Epidermal melanocyte (primary cell): ENCODE measurements around the gene RCOR2.
"Not testable (repeated sequence)": the region's sequence is repeated elsewhere in the genome, so short reads cannot be mapped to it uniquely, and the experiment has no call there.

ENCODE experiments used
- DNase-seq: peaks from one replicate; pipeline ENCODE4 v3.0.0; 2011; ENCODE audit warnings: low spot score; ENCODE audit not compliant: insufficient read length

The RCOR2 gene

GRCh38 chr11:63879598-63880402 lies 37.2 kb downstream of the RCOR2 start:
- peak; percentile 7 for DNase-seq

GRCh38 chr11:63877658-63878241 lies 39.2 kb downstream of the RCOR2 start:
- DNase-seq: no peak

GRCh38 chr11:63876616-63877015 lies 40.3 kb downstream of the RCOR2 start:
- peak; percentile 11 for DNase-seq

GRCh38 chr11:63875506-63876065 lies 41.4 kb downstream of the RCOR2 start:
- no peak for DNase-seq

GRCh38 chr11:63874511-63874910 lies 42.5 kb downstream of the RCOR2 start:
- no peak for DNase-seq

GRCh38 chr11:63873311-63873710 lies 43.7 kb downstream of the RCOR2 start:
- peak; percentile 62 for DNase-seq

GRCh38 chr11:63872800-63873197 lies 44.2 kb downstream of the RCOR2 start:
- no peak for DNase-seq

GRCh38 chr11:63871962-63872799 lies 44.8 kb downstream of the RCOR2 start:
- peak; percentile 73 for DNase-seq

GRCh38 chr11:63870351-63871140 lies 46.4 kb downstream of the RCOR2 start:
- no peak for DNase-seq

GRCh38 chr11:63869683-63870082 lies 47.3 kb downstream of the RCOR2 start:
- no peak for DNase-seq

- DNase-seq: no peak
These were observed 47.8 kb downstream of the RCOR2 start for GRCh38 chr11:63869171-63869591.

GRCh38 chr11:63868399-63869064 lies 48.4 kb downstream of the RCOR2 start:
- no peak for DNase-seq

- no peak for DNase-seq
These were observed 49.5 kb downstream of the RCOR2 start for GRCh38 chr11:63867511-63867910.

GRCh38 chr11:63866211-63866610 lies 50.8 kb downstream of the RCOR2 start:
- no peak for DNase-seq

GRCh38 chr11:63863620-63864019 lies 53.3 kb downstream of the RCOR2 start:
- DNase-seq: not testable (repeated sequence)

- DNase-seq: no peak
These were observed 54.0 kb downstream of the RCOR2 start for GRCh38 chr11:63862923-63863322.
